ENCODE data around the gene TP53AIP1.
"Not testable (repeated sequence)": the region's sequence is repeated elsewhere in the genome, so short reads cannot be mapped to it uniquely, and the experiment has no call there.

DNA sequence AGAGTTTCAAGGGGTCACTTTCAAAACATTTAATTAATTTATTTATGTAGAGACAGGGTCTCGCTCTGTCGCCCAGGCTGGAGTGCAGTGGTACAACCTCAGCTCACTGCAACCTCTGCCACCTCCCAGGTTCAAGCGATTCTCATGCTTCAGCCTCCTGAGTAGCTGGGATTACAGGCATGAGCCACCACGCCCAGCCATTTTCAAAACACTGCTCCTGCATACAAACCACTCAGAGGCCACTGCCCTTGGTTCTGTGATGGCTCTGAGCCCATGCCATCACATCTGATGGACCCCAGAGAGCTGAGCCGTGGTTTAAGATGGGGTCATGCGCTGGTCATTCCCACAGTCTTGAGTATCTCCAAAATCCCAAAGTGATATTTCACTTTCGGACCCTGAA lies 23.0 kb downstream of the TP53AIP1 start:
- TF ChIP-seq, protein P1, sequence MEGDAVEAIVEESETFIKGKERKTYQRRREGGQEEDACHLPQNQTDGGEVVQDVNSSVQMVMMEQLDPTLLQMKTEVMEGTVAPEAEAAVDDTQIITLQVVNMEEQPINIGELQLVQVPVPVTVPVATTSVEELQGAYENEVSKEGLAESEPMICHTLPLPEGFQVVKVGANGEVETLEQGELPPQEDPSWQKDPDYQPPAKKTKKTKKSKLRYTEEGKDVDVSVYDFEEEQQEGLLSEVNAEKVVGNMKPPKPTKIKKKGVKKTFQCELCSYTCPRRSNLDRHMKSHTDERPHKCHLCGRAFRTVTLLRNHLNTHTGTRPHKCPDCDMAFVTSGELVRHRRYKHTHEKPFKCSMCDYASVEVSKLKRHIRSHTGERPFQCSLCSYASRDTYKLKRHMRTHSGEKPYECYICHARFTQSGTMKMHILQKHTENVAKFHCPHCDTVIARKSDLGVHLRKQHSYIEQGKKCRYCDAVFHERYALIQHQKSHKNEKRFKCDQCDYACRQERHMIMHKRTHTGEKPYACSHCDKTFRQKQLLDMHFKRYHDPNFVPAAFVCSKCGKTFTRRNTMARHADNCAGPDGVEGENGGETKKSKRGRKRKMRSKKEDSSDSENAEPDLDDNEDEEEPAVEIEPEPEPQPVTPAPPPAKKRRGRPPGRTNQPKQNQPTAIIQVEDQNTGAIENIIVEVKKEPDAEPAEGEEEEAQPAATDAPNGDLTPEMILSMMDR (IDR thresholded peaks at IDR 0.05) = not testable (repeated sequence)
- not testable (repeated sequence) for TF ChIP-seq POLR2A (IDR thresholded peaks at IDR 0.05)

Data from uterus (tissue), 2 donors.